GM12875 (cell line): ENCODE data around the gene PYROXD2.

Experiments used
- H3K4me3 ChIP-seq: one replicate; pipeline ENCODE4 v1.5.1; 2011; ENCODE audit warnings: low read depth, low read length, control low read depth
- CTCF ChIP-seq: IDR thresholded peaks from 2 replicates; pipeline ENCODE4 v1.5.1; 2011; ENCODE audit warnings: low read depth, mild to moderate bottlenecking, control low read depth, inconsistent platforms, low read length, moderate library complexity, borderline replicate concordance; ENCODE audit not compliant: insufficient read depth

PYROXD2 gene

GRCh38 chr10:98397089-98397600, 17.8 kb downstream of the PYROXD2 start:
- TF ChIP-seq CTCF, result no peak
- H3K4me3 ChIP-seq, result no peak overlapping the region

GRCh38 chr10:98396096-98397063, 18.6 kb downstream of the PYROXD2 start:
- no peak overlapping the region for H3K4me3 ChIP-seq
- TF ChIP-seq CTCF, result no peak

GRCh38 chr10:98394851-98395440, 20.0 kb downstream of the PYROXD2 start:
- H3K4me3 ChIP-seq, result no peak overlapping the region
- no peak for TF ChIP-seq CTCF

- no peak overlapping the region for H3K4me3 ChIP-seq
- TF ChIP-seq CTCF, result no peak
Observed at GRCh38 chr10:98391578-98391991, 23.4 kb downstream of the PYROXD2 start.

- no peak for TF ChIP-seq CTCF
- no peak overlapping the region for H3K4me3 ChIP-seq
Observed at GRCh38 chr10:98391065-98391464, 23.9 kb downstream of the PYROXD2 start.

GRCh38 chr10:98390406-98390805, 24.6 kb downstream of the PYROXD2 start:
- TF ChIP-seq CTCF, result no peak

More at GRCh38 chr10:98390406-98390805, 24.6 kb downstream of the PYROXD2 start:
- H3K4me3 ChIP-seq, result no peak overlapping the region
